ENCODE measurements around the gene SNAI1.
"Not testable (repeated sequence)": the region's sequence is repeated elsewhere in the genome, so short reads cannot be mapped to it uniquely, and the experiment has no call there.

The SNAI1 gene

DNA sequence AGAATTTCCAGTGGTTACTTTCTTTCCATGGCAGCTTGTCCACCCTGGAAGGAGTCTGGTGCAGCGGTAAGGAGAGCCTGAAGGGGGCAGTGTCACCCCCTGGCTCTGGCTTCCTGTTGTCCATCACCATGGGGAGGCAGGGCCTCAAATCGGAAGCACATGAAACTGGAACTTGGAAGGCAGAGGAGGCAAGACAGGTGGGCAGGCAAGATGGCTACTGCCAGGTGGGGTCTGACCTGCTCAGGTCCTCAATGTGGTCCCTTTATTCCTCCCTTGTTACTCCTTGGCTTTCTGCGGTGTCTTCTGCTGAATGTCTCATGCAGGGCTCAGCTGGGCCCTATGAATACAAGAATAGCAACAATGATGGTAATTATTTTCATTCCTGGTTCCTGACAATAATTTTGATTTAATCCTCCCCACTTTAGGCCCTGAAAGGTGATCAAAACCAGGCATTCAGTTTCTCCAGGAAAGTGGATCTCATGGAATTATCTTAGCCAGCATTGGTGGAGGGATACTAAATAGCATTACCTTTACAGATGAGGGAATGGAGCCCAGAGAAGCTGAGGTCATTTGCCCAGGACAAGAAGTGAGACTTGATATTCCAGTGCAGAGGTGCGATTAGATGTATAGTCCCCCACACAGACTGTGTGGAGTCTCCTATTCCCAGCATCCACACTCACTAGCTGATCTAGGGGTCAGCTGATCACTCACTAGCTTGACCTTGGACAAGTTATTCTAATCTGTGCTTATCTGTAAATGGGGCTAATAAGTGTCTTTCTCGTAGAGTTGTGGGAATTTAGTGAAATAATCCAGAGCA lies 17.6 kb upstream of the SNAI1 start:
- DNase-seq (ENCODE audit: low read depth in 2 of 2): no peak

DNA sequence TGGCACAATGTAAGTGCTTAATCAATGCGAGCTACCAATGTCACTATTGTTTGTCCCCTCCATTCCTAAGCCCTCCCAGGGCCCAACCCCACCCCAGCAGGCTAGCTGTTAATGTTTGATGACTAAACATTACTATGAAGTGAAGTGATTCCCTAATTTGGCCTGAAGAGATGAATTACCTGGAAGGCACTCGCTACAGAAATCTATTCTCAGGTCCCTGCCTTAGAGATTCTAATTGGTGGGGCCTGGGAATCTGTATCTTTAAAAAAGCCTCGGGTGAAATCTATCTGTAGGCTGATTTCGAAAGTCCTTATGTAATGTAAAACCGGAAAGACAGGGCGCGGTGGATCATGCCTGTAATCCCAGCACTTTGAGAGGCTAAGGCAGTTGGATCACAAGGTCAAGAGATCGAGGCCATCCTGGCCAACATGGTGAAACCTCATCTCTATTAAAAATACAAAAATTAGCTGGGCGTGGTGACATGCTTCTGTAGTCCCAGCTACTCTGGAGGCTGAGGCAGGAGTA lies 16.9 kb upstream of the SNAI1 start:
- DNase-seq (ENCODE audit: low read depth in 2 of 2): no peak

DNA sequence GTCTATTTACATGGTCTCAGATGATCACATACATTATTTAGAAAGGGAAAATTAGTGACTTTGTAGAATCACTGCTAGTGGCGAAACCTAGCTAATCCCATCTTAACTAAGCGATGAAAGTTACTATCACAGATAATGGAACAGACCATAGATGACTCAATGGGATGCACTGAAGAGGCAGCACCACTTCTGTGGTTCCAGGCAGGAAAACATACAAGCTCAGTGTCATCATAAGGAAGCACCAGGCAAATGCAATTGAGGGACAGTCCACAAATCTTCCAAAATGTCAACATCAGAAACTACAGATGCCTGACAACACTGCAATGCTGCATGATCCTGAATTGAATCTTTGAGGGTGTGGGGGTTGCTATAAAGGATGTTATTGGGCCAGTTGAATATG lies 15.9 kb upstream of the SNAI1 start:
- no peak for DNase-seq (ENCODE audit: low read depth in 2 of 2)

DNA sequence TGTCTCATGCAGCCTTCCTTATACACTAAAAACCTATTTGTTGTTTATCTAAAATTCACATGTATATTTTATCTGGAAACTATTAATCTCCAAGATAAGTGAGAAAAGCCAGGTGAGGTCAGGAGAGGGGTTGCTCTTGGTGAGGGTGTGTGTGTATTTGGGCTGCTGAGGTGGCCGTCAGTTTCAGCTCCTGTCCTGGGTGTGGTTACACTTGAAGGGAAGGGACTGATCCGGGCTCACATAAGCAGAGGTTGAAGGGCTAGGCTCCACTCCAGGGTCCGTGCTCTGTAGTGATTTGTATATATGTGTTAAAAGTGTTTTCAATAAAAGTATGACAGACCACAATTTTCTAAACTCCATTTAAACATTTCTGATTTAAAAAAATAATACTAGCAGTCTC lies 13.5 kb upstream of the SNAI1 start:
- DNase-seq (ENCODE audit: low read depth in 2 of 2): no peak

DNA sequence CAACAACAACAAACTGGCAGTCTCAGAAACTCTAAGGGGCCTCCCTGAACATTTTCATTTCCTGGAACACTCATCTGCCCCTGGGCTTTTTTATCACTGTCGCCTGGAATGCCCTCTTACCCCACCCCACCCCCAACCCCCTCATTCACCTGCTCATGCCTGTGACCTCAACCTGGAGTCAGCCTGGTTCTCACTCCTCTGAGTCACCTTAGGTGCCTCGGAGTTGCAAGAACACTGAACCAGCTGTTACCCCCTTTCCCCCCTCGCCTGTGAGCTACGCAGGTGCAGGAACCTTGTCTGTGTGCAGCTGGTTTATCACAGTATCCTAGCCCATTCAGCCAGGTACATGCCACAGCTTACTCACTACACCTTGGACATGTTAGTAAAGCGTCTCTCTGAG lies 12.8 kb upstream of the SNAI1 start:
- no peak for DNase-seq (ENCODE audit: low read depth in 2 of 2)

GRCh38 chr20:49970498-49970897 lies 12.3 kb upstream of the SNAI1 start:
- DNase-seq (ENCODE audit: low read depth in 2 of 2): no peak

GRCh38 chr20:49973981-49974380 lies 8.8 kb upstream of the SNAI1 start:
- DNase-seq (ENCODE audit: low read depth in 2 of 2): no peak

GRCh38 chr20:49976542-49976941 lies 6.2 kb upstream of the SNAI1 start:
- no peak for DNase-seq (ENCODE audit: low read depth in 2 of 2)

- DNase-seq (ENCODE audit: low read depth in 2 of 2): not testable (repeated sequence)
Measured at GRCh38 chr20:49977740-49978139, 5.0 kb upstream of the SNAI1 start.

- no peak for DNase-seq (ENCODE audit: low read depth in 2 of 2)
Measured at GRCh38 chr20:49978685-49979029, 4.1 kb upstream of the SNAI1 start.

DNA sequence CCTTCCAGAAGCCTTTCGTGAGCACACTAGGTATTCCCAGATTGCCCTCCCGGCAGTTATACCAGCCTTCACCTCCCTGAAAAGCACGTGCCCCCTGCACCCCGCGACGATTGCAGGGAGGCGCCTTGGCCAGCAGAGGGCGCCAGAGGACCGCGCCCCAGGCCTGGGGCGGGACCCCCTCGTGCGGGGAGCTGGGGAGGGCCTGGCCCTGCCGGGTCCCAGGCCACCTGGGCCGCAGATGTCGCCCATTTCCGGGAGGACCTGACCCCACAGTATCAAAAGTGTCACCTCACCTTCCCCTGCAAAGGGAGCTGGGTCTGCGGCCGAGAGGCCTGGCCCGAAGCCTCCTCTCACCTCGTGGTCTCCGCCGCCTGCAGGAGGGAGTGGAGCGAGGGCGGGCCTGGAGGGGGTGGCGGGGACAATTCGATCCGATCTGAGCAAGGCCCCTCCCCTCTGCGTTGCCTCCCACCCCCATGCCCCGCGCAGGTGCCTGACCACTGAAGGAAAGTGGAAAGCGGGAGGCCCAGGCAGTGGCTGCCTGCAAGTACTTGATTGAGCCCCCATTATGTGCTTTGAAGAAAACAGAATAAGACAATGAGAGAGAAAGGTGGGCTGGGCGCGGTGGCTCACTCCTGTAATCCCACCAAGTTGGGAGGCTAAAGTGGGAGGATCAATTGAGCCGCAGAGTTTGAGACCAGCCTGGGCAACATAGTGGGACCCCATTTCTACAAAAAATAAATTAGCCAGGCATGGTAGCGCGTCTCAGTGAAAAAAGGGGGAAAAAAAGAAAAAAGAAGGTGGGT lies 3.5 kb upstream of the SNAI1 start:
- peak; percentile 37 to 55 for DNase-seq (ENCODE audit: low read depth in 2 of 2)

DNA sequence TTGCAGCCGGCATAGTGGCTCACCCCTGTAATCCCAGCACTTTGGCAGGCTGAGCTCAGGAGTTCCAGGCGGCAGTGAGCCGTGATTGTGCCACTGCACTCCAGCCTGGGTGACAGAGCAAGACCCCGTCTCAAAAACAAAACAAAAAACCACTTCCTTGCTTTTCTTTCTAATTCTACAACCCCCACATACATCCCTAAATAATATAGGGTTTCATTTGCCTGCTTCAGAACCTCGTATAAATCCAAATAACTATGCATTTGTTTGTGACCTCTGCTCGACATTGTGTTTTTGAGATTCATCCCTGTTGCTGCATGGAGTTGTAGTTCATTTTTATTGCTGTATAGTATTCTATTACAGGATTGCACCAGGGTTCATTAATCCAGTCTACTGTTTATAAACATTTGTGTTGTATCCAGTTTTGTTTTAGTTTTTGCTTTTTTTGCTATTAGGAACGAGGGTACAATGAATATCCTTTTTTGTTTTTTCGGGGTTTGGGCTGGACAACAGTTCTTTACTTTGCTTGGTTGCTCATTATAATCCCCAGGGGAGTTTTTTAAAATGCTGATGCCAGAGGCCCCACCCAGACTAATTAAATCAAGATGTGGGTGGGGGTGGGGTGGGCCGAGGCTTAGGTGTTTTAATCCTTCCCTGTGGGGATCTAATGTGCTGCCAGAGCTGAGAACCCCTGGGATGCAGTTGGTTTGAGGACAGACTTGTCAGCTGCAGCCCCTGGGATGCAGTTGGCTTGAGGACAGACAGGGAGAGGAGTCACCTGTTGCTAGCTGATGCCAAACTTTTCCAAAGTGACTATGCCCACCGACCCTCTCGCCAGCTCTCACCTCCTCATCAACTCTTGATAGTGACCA lies 2.4 kb upstream of the SNAI1 start:
- no peak for DNase-seq (ENCODE audit: low read depth in 2 of 2)

DNA sequence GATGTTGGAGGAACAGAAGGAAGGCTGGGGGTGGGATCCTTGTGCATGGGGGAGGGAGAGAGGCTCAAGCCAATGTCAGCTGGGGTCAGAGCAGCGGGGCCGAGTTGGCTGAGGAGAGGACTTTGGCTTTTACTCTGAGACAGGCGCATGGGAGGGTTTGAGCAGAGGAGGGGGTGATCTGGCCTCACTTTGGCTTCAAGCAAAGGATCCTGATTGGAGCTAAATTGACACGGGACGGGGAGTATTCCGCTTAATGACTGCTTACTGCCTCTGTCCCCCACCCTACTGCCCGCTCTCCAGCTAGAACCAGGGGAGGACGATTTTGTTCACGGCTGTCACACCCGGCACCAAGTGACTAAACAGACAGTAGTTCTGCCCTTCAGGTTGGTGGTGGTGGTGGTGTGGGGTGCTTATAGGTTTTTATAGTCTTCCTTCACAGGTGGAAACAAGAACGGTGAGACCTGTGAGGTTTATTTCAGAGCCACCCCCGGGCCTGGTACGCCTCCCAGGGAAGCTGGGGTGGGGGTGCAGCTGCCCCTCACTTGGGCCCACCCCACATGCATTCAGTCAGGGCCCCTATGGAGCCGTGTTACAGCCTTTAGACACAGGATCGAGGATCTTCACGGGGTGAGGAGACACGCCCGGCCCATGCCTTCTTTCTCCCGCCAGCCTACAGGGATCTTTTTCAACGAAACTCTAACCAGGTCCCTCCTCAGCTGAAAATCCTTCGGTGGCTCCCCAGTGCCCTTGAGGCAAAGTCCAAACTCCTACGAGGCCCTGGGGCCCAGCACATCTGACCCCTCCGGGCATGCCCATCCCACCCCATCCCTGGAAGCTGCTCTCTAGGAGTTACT lies 1.3 kb upstream of the SNAI1 start:
- DNase-seq (ENCODE audit: low read depth in 2 of 2): no peak

DNA sequence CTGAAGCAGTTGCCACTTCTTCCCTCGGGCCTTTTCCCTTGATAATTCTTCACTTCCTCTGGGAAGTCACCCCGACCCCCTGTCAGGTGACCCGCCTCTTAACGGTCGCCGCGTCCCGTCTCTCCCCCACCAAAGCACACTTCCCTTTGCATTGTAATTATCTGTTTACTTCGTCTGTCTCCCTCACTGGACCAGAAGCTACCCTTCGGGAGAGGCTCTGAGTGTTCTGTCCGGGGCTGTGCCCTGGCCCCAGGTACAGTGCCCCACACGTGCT lies 771 bp upstream of the SNAI1 start:
- DNase-seq (ENCODE audit: low read depth in 2 of 2): no peak

DNA sequence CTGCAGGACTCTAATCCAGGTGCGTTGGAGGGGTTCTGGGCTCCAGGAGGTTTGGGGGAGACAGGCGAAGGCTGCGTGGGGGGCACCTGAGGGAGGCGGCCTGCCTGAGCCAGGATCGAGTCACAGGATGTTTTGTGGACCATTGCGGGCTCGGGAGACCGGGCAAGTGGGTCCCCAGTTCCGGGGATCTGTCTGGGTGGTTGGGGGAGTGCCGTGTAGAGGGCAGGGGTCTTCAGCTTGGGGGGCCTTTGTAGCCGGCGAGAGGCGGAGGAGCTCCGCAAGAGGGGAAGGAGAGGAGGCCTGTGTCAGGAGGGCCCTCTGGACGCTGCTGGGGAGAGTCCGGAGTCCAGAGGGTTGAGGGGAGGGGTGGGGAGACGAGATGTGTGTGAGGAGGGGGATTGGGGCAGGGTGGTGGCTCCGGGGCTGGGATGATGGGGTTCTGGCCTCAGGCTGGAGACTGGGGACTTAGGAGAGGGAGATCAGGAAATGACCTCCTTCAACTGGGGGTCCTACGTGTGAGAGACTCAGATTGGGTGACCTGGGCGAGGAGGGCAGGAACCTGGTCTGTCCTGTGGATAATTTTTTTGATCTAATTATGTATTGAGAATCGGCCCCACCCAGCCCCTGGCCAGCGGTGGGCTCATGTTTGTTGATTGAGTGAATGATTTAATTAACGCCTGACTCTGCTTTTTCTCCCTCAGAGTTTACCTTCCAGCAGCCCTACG lies 505 bp downstream of the SNAI1 start:
- DNase-seq (ENCODE audit: low read depth in 2 of 2): no peak

- no peak for DNase-seq (ENCODE audit: low read depth in 2 of 2)
Measured at GRCh38 chr20:49983848-49984408, 1.1 kb downstream of the SNAI1 start.

DNA sequence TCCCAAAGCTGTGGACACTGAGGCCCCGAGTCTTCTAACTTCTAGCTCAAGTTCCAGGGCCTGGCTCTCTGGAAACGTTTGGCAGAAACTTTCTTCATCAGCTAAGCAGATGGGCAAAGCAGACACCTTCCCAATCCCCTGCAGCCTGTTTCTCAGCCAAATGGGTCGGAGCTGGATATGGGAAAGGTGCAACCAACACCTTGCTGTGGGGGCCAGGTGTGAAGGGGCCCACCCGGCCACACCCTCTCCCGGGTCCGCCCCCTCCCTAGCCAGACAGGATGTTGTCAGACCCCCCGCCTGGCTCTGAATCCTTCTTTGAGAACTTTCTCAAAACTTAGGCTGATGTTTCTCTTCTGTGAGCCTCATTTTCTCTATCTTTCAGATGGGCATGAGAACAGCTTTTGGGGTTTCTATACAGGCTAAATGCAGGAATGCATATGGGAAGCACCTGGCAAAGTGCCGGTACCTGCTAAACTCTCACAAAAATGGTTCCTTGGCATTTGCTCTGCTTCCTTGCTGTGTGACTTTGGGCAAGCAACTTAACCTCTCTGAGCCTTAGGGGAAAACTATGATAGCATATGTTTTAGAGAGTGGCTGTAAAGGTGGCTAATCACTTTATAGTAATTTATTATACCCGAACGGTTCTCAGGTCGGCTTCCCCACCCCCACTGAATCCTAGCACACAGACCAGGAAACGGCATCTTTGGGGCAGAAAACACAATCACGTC lies 1.8 kb downstream of the SNAI1 start:
- DNase-seq (ENCODE audit: low read depth in 2 of 2): no peak

- DNase-seq (ENCODE audit: low read depth in 2 of 2): no peak
Measured at GRCh38 chr20:49985157-49985556, 2.4 kb downstream of the SNAI1 start.

- no peak for DNase-seq (ENCODE audit: low read depth in 2 of 2)
Measured at GRCh38 chr20:49985617-49986016, 2.8 kb downstream of the SNAI1 start.

DNA sequence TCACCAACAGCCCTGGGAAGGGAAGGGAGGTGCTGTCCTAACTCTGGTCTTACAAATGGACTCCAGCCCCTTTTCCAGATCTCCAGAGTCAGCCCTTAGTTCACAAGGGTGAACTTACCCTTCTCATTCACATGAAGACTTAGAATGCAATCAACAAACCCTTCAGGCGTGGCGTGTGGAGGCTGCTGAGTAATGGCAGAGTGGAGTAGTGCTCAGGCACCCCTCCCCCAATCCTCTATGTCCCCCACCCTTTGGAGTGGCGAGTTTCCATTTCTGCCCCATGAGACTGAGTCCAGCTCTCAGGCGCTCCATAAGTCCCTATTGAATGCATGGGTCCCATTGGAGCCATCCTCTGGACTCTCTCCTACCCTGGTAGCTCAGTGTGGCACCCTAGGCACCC lies 3.3 kb downstream of the SNAI1 start:
- DNase-seq (ENCODE audit: low read depth in 2 of 2): no peak

Measured in stimulated activated CD8-positive, alpha-beta memory T cell treated with anti-CD3 and anti-CD28 coated beads, Interleukin-7, amount 100 ng/mL, for 4 hours (primary cell).